Measurements from ENCODE around the gene RIMS4.
"Not testable (repeated sequence)": the region's sequence is repeated elsewhere in the genome, so short reads cannot be mapped to it uniquely, and the experiment has no call there.

RIMS4 gene

DNA sequence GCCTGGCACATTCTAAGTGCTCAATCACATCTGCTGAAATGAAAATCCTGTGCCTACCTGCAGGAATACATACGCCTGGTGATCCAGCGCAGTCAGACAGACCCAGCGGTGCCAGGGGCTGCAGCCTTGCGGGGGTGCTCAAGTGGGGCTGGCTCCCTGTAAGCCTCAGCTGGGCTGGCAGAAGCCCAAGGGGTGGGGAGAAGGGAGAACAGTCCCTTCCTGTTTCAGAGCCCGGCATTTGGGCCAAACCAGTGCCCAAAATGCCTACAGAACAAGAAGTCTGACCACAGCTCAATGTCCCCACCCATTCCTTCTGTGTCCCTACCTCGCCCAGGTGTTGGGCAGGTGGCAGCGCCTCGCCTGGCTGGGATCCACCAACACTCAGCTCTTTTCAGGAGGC, 42.1 kb downstream of the RIMS4 start:
- no peak for TF ChIP-seq CTCF (IDR thresholded peaks at IDR 0.05; ENCODE audit: low read depth, low read length, missing control alignments)
- Histone ChIP-seq H3K4me3 (ENCODE audit: low read depth, low read length) (no peak overlapping the region), H3K36me3 (replicated peaks) (no peaks in the 10 kb centered on the region), H3K27ac (no peak overlapping the region), H3K27me3 (replicated peaks) (peaks cover 3% of the 10 kb centered on the region)
- DNase-seq = no peak
- in situ Hi-C loops (cut with HindIII; ENCODE audit: low pct_ligation_motif_present, low sequenced_read_pairs) = no loop called here

DNA sequence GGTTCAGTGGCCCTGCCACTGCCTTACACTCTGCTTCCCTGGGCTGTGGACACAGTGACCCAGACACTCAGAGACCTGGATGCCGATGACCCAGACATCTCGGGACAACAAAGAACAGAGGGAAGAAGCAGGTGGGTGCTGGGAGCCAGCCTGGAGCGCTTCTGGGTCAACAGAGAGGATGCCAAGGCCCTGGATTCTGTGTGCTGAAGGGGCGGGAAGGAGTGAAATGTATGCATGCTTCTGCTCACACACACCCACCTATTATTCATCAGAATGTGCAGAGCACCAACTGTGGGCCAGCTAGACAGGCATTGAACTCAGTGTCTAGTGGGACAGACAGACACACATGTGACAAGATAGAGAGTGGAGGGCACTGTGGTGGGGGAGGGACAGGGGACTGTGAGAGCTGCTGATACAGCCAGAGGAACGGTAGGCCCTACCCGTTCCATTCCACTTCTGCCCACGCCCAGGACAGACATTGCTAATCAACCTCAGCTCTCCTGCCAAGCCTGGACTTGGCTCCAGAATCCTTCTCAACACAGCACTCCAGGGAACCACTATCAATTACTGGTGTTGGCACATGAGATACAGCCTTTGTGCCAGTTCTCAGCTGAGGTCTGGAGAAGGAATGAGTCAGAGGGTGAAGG, 44.5 kb downstream of the RIMS4 start:
- Histone ChIP-seq H3K36me3 (replicated peaks) (no peaks in the 10 kb centered on the region), H3K4me3 (ENCODE audit: low read depth, low read length) (no peak overlapping the region), H3K27ac (no peak overlapping the region), H3K27me3 (replicated peaks) (peaks cover 3% of the 10 kb centered on the region)
- in situ Hi-C loops (cut with HindIII; ENCODE audit: low pct_ligation_motif_present, low sequenced_read_pairs) = no loop called here
- DNase-seq = no peak
- TF ChIP-seq CTCF (IDR thresholded peaks at IDR 0.05; ENCODE audit: low read depth, low read length, missing control alignments) = no peak

- Histone ChIP-seq H3K4me3 (ENCODE audit: low read depth, low read length) (no peak overlapping the region), H3K36me3 (replicated peaks) (no peaks in the 10 kb centered on the region), H3K27me3 (replicated peaks) (peaks cover 5% of the 10 kb centered on the region), H3K27ac (no peak overlapping the region)
- in situ Hi-C loops (cut with HindIII; ENCODE audit: low pct_ligation_motif_present, low sequenced_read_pairs) = no loop called here
- TF ChIP-seq CTCF (IDR thresholded peaks at IDR 0.05; ENCODE audit: low read depth, low read length, missing control alignments) = no peak
- no peak for DNase-seq
These were observed 45.3 kb downstream of the RIMS4 start for GRCh38 chr20:44765091-44765490.

GRCh38 chr20:44763798-44764197, 46.5 kb downstream of the RIMS4 start:
- H3K36me3 ChIP-seq (replicated peaks); in situ Hi-C loops (cut with HindIII; ENCODE audit: low pct_ligation_motif_present, low sequenced_read_pairs); H3K27ac ChIP-seq; H3K27me3 ChIP-seq (replicated peaks); DNase-seq; H3K4me3 ChIP-seq (ENCODE audit: low read depth, low read length): not testable (repeated sequence)

DNA sequence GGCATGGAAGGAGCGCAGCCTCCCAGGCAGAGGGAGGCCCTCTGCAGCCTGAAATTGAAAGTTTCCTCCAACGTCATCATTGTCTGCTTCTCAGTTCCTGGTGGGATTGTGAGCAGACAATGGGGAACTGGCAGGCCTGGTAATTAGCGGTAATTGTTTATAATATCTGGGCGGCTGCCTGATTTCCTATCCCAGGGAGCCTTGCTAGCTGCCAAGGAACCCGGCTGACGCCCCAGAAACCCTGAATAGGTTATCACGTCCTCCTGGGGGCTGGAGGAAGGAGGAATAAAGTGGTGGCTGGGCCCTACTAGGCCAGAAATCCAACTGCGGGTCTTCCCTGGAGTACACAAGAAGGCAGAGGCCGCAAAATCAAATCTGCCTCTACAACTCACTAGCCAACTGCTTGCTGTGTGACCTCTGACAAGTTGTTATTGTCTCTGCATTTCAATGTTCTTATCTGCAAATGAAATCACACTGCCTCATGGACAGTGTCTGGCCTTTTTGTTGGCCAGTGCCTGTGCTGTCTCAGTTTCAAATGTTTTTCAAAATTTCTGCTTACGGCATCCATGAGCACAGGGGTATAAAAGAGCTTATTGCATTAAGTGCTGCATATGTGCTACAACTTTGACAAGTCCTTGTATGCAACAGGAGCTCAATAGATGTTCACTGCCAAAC, 47.7 kb downstream of the RIMS4 start:
- TF ChIP-seq CTCF (IDR thresholded peaks at IDR 0.05; ENCODE audit: low read depth, low read length, missing control alignments) = no peak
- DNase-seq = no peak
- in situ Hi-C loops (cut with HindIII; ENCODE audit: low pct_ligation_motif_present, low sequenced_read_pairs) = no loop called here
- Histone ChIP-seq H3K36me3 (replicated peaks) (no peaks in the 10 kb centered on the region), H3K4me3 (ENCODE audit: low read depth, low read length) (no peak overlapping the region), H3K27me3 (replicated peaks) (peaks cover 1% of the 10 kb centered on the region), H3K27ac (no peak overlapping the region)

DNA sequence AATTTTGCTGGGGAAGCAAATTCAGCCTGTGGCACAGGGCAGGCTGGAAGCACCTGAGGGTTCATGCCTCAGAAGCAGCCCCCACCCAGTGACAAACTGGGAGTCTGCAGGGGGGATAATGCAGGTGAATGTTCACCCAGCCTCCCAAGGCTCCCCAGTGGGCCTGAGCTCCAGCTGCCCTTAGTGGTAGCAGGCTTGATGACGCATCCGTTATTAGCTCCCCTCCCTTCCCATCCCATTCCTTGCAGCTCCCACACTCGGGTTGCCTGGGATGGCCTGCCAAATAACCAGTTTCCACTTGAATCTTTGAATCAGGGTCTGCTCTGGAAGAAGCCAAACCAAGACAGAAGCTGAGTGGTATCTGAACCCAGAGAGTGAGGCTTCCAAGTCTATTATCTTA, 48.9 kb downstream of the RIMS4 start:
- Histone ChIP-seq H3K4me3 (ENCODE audit: low read depth, low read length) (no peak overlapping the region), H3K36me3 (replicated peaks) (no peaks in the 10 kb centered on the region), H3K27me3 (replicated peaks) (peaks cover 1% of the 10 kb centered on the region), H3K27ac (no peak overlapping the region)
- in situ Hi-C loops (cut with HindIII; ENCODE audit: low pct_ligation_motif_present, low sequenced_read_pairs) = no loop called here
- DNase-seq = no peak
- no peak for TF ChIP-seq CTCF (IDR thresholded peaks at IDR 0.05; ENCODE audit: low read depth, low read length, missing control alignments)

Measured in brain microvascular endothelial cell (primary cell).